22Rv1 (cell line): ENCODE data around the gene TTC28.

ENCODE experiments used
- ZFX ChIP-seq: fragments of 450-650 bp; IDR thresholded peaks from 2 replicates; pipeline ENCODE4 v1.6.1; 2017; ENCODE audit warnings: antibody characterized with exemption, borderline replicate concordance
- TF ChIP-seq, protein P1 (sequence below): fragments of 450-650 bp; IDR thresholded peaks from 2 replicates; pipeline ENCODE4 v1.5.1; 2017; ENCODE audit warnings: mild to moderate bottlenecking

DNA sequence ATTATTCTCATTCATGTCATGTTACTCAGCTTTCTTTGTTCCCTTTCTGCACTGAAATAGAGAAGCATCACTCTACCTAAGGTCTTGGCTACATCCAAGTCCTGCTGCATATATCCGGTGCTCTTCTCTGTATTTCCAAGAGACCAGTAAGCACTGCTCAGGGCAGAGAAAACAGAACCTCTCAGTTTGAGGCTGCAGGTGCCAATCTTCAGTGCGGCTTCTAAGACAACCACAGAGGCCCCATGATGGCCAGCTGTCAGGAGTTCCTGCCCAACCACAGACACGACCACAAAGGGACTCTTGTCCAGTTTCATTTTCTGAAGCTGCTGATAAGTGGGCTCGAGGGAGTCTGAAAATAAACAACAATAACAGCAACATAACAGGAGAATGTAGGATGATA lies 382.1 kb downstream of the TTC28 start:
- TF ChIP-seq, protein P1, sequence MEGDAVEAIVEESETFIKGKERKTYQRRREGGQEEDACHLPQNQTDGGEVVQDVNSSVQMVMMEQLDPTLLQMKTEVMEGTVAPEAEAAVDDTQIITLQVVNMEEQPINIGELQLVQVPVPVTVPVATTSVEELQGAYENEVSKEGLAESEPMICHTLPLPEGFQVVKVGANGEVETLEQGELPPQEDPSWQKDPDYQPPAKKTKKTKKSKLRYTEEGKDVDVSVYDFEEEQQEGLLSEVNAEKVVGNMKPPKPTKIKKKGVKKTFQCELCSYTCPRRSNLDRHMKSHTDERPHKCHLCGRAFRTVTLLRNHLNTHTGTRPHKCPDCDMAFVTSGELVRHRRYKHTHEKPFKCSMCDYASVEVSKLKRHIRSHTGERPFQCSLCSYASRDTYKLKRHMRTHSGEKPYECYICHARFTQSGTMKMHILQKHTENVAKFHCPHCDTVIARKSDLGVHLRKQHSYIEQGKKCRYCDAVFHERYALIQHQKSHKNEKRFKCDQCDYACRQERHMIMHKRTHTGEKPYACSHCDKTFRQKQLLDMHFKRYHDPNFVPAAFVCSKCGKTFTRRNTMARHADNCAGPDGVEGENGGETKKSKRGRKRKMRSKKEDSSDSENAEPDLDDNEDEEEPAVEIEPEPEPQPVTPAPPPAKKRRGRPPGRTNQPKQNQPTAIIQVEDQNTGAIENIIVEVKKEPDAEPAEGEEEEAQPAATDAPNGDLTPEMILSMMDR: no peak
- no peak for TF ChIP-seq ZFX
